HG02759 (cell line): ENCODE results near the gene DUSP5.

Experiments
- ATAC-seq: cut with Tn5 transposase; IDR thresholded peaks from one replicate; pipeline ENCODE4 v1.9.1; 2021; ENCODE audit warnings: mild to moderate bottlenecking, moderate library complexity; ENCODE audit not compliant: unreplicated experiment

DUSP5 gene

GRCh38 chr10:110499796-110500514 is 2.2 kb downstream of the DUSP5 start:
- no peak for ATAC-seq

- no peak for ATAC-seq
Measured at GRCh38 chr10:110500515-110500905, 2.8 kb downstream of the DUSP5 start.

- peak; percentile 10 for ATAC-seq
Measured at GRCh38 chr10:110501142-110501937, 3.6 kb downstream of the DUSP5 start.

- ATAC-seq, result peak; percentile 7
Measured at GRCh38 chr10:110502072-110502845, 4.6 kb downstream of the DUSP5 start.

GRCh38 chr10:110502851-110503301 is 5.2 kb downstream of the DUSP5 start:
- ATAC-seq, result peak; percentile 32

GRCh38 chr10:110503528-110504110 is 5.9 kb downstream of the DUSP5 start:
- no peak for ATAC-seq

GRCh38 chr10:110504111-110504735 is 6.5 kb downstream of the DUSP5 start:
- peak; percentile 58 for ATAC-seq

GRCh38 chr10:110505130-110505770 is 7.5 kb downstream of the DUSP5 start:
- no peak for ATAC-seq

GRCh38 chr10:110506448-110506847 is 8.7 kb downstream of the DUSP5 start:
- ATAC-seq, result no peak

- ATAC-seq, result no peak
Measured at GRCh38 chr10:110507346-110507745, 9.6 kb downstream of the DUSP5 start.

- ATAC-seq, result no peak
Measured at GRCh38 chr10:110508159-110508788, 10.6 kb downstream of the DUSP5 start.

- ATAC-seq, result no peak
Measured at GRCh38 chr10:110508806-110509544, 11.3 kb downstream of the DUSP5 start.

GRCh38 chr10:110509560-110509959 is 11.9 kb downstream of the DUSP5 start:
- no peak for ATAC-seq

GRCh38 chr10:110510086-110510485 is 12.4 kb downstream of the DUSP5 start:
- ATAC-seq, result no peak

GRCh38 chr10:110510730-110511129 is 13.0 kb downstream of the DUSP5 start:
- ATAC-seq, result no peak

GRCh38 chr10:110511734-110512449 is 14.2 kb downstream of the DUSP5 start:
- ATAC-seq, result no peak

GRCh38 chr10:110512461-110513187 is 14.9 kb downstream of the DUSP5 start:
- no peak for ATAC-seq

- ATAC-seq, result no peak
Measured at GRCh38 chr10:110513949-110514348, 16.2 kb downstream of the DUSP5 start.
